Measurements from ENCODE around the gene KRTAP12-4.

DNA sequence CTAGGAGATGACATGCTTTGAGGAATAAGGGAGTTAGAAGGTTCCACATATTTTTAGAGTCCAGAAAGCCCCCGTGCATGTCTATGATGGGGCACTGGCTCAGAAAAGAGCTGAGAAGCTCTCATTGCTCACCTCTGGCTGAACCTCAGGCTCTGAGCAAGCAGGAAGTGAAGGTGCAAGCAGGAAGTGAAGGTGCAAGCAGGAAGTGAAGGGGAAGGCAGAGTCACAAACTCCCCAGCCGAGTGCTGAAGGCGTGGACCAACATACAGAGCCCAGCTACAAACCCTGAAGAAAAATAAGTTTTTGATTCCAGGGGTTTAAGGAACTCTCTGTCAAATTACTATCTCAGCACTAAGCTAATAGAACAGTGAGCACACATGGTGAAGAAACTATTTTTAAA, 35.5 kb downstream of the KRTAP12-4 start:
- TF ChIP-seq, protein P1, sequence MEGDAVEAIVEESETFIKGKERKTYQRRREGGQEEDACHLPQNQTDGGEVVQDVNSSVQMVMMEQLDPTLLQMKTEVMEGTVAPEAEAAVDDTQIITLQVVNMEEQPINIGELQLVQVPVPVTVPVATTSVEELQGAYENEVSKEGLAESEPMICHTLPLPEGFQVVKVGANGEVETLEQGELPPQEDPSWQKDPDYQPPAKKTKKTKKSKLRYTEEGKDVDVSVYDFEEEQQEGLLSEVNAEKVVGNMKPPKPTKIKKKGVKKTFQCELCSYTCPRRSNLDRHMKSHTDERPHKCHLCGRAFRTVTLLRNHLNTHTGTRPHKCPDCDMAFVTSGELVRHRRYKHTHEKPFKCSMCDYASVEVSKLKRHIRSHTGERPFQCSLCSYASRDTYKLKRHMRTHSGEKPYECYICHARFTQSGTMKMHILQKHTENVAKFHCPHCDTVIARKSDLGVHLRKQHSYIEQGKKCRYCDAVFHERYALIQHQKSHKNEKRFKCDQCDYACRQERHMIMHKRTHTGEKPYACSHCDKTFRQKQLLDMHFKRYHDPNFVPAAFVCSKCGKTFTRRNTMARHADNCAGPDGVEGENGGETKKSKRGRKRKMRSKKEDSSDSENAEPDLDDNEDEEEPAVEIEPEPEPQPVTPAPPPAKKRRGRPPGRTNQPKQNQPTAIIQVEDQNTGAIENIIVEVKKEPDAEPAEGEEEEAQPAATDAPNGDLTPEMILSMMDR (IDR thresholded peaks at IDR 0.05; ENCODE audit: borderline replicate concordance, extremely low read depth, low read length, poor library complexity, severe bottlenecking): no peak
- no peak for TF ChIP-seq EZH2 (IDR thresholded peaks at IDR 0.05; ENCODE audit: borderline replicate concordance, low read depth, low read length, severe bottlenecking)
